Measurements from ENCODE around the gene RNF151. TPM values are rescaled to one million over a fixed set of nuclear protein-coding genes. Genes with fewer than 3 reads are reported as not detected.

The RNF151 gene
- total and polyA plus RNA-seq, 11 donors = not detected

GRCh38 chr16:1922357-1922756, 44.3 kb upstream of the RNF151 start:
- intact Hi-C loops (cut with DNase I) = no loop called here
- no peak for ATAC-seq
- no peak overlapping the region for H3K27ac ChIP-seq

GRCh38 chr16:1923299-1924034, 43.2 kb upstream of the RNF151 start:
- 14 to 22% (median 17%) methylated on average over 19 to 24 of the region's 24 CpGs for WGBS, 4 donors
- no peak overlapping the region for H3K27ac ChIP-seq
- no peaks in the 10 kb centered on the region for H3K36me3 ChIP-seq
- peaks cover 0 to 10% (median 0%) of the 10 kb centered on the region in 12 donors for H3K4me1 ChIP-seq
- ATAC-seq (peak in 3 of 4 donors; percentile 26 to 41 (median 34)), DNase-seq (peak in 1 of 5 donors; percentile 71)
- TF ChIP-seq POLR2A (IDR thresholded peaks at IDR 0.05) (no peak), CTCF (IDR thresholded peaks at IDR 0.05) (peak in 3 of 12 donors; percentile 12 to 26 (median 19))
- intact Hi-C loops (cut with DNase I) = no loop called here
- no peak overlapping the region for H3K4me3 ChIP-seq
- H3K9me3 ChIP-seq = no peaks in the 10 kb centered on the region
- peaks cover 18 to 64% (median 51%) of the 10 kb centered on the region in 9 donors for H3K27me3 ChIP-seq

More at GRCh38 chr16:1922357-1922756, 44.3 kb upstream of the RNF151 start:
- H3K9me3 ChIP-seq = no peaks in the 10 kb centered on the region
- TF ChIP-seq CTCF (IDR thresholded peaks at IDR 0.05) (no peak), POLR2A (IDR thresholded peaks at IDR 0.05) (no peak)
- no peaks in the 10 kb centered on the region for H3K36me3 ChIP-seq
- peaks cover 0 to 20% (median 0%) of the 10 kb centered on the region in 12 donors for H3K4me1 ChIP-seq
- DNase-seq = no peak
- peaks cover 26 to 73% (median 59%) of the 10 kb centered on the region in 9 donors for H3K27me3 ChIP-seq
- H3K4me3 ChIP-seq = no peak overlapping the region
- WGBS, 4 donors = 73 to 79% (median 76%) methylated on average over 8 of the region's 8 CpGs

- ATAC-seq (no peak), DNase-seq (no peak)
- Histone ChIP-seq H3K27ac (no peak overlapping the region), H3K9me3 (no peaks in the 10 kb centered on the region), H3K4me3 (no peak overlapping the region), H3K27me3 (peaks cover 13 to 58% (median 45%) of the 10 kb centered on the region in 9 donors), H3K36me3 (no peaks in the 10 kb centered on the region), H3K4me1 (peaks cover 0 to 11% (median 2%) of the 10 kb centered on the region in 12 donors)
- no peak for TF ChIP-seq CTCF (IDR thresholded peaks at IDR 0.05)
- no peak for TF ChIP-seq POLR2A (IDR thresholded peaks at IDR 0.05)
- intact Hi-C loops (cut with DNase I) = no loop called here
- 53 to 79% (median 70%) methylated on average over 5 of the region's 5 CpGs for WGBS, 4 donors
Measured at GRCh38 chr16:1924095-1924494, 42.6 kb upstream of the RNF151 start.

GRCh38 chr16:1926271-1926670, 40.4 kb upstream of the RNF151 start:
- H3K27me3 ChIP-seq = peaks cover 0 to 40% (median 26%) of the 10 kb centered on the region in 9 donors
- H3K9me3 ChIP-seq = no peaks in the 10 kb centered on the region
- no peak for TF ChIP-seq CTCF (IDR thresholded peaks at IDR 0.05)
- TF ChIP-seq POLR2A (IDR thresholded peaks at IDR 0.05) = no peak
- no peak overlapping the region for H3K27ac ChIP-seq
- ATAC-seq = no peak
- intact Hi-C loops (cut with DNase I) = loop anchor here in 3 of 10 donors (2.0 to 5.0 kb wide), 3 partner anchors 59 to 219 kb away; partner anchors contain the start of gene MAPK8IP3 (in 1 of the 3)
- 55 to 67% (median 57%) methylated on average over 10 to 11 of the region's 11 CpGs for WGBS, 4 donors
- no peaks in the 10 kb centered on the region for H3K36me3 ChIP-seq
- no peak for DNase-seq
- H3K4me1 ChIP-seq = peaks cover 0 to 20% (median 7%) of the 10 kb centered on the region in 12 donors
- H3K4me3 ChIP-seq = no peak overlapping the region

Measured in heart left ventricle (tissue), 16 donors.